ENCODE results near the gene CREB3L1.

The CREB3L1 gene

GRCh38 chr11:46321757-46322156, 44.3 kb downstream of the CREB3L1 start:
- DNase-seq (ENCODE audit: low read depth in 2 of 3, low spot score in 2 of 3), result no peak

- no peak for DNase-seq (ENCODE audit: low read depth in 2 of 3, low spot score in 2 of 3)
These were observed 45.3 kb downstream of the CREB3L1 start for GRCh38 chr11:46322759-46323158.

- no peak for DNase-seq (ENCODE audit: low read depth in 2 of 3, low spot score in 2 of 3)
These were observed 49.5 kb downstream of the CREB3L1 start for GRCh38 chr11:46326813-46327416.

GRCh38 chr11:46327829-46328228, 50.4 kb downstream of the CREB3L1 start:
- no peak for DNase-seq (ENCODE audit: low read depth in 2 of 3, low spot score in 2 of 3)

- no peak for DNase-seq (ENCODE audit: low read depth in 2 of 3, low spot score in 2 of 3)
These were observed 52.7 kb downstream of the CREB3L1 start for GRCh38 chr11:46330154-46330553.

- DNase-seq (ENCODE audit: low read depth in 2 of 3, low spot score in 2 of 3), result no peak
These were observed 53.3 kb downstream of the CREB3L1 start for GRCh38 chr11:46330563-46331281.

GRCh38 chr11:46331282-46331984, 54.0 kb downstream of the CREB3L1 start:
- no peak for DNase-seq (ENCODE audit: low read depth in 2 of 3, low spot score in 2 of 3)

GRCh38 chr11:46332093-46332567, 54.7 kb downstream of the CREB3L1 start:
- DNase-seq (ENCODE audit: low read depth in 2 of 3, low spot score in 2 of 3), result no peak

GRCh38 chr11:46332568-46333393, 55.3 kb downstream of the CREB3L1 start:
- DNase-seq (ENCODE audit: low read depth in 2 of 3, low spot score in 2 of 3), result no peak

- DNase-seq (ENCODE audit: low read depth in 2 of 3, low spot score in 2 of 3), result no peak
These were observed 56.0 kb downstream of the CREB3L1 start for GRCh38 chr11:46333394-46333947.

- no peak for DNase-seq (ENCODE audit: low read depth in 2 of 3, low spot score in 2 of 3)
These were observed 56.7 kb downstream of the CREB3L1 start for GRCh38 chr11:46334211-46334610.

GRCh38 chr11:46335271-46335670, 57.8 kb downstream of the CREB3L1 start:
- DNase-seq (ENCODE audit: low read depth in 2 of 3, low spot score in 2 of 3), result no peak

- no peak for DNase-seq (ENCODE audit: low read depth in 2 of 3, low spot score in 2 of 3)
These were observed 58.6 kb downstream of the CREB3L1 start for GRCh38 chr11:46335890-46336562.

- no peak for DNase-seq (ENCODE audit: low read depth in 2 of 3, low spot score in 2 of 3)
These were observed 59.2 kb downstream of the CREB3L1 start for GRCh38 chr11:46336563-46337180.

- DNase-seq (ENCODE audit: low read depth in 2 of 3, low spot score in 2 of 3), result no peak
These were observed 60.3 kb downstream of the CREB3L1 start for GRCh38 chr11:46337626-46338345.

GRCh38 chr11:46338636-46338987, 61.1 kb downstream of the CREB3L1 start:
- DNase-seq (ENCODE audit: low read depth in 2 of 3, low spot score in 2 of 3), result no peak

GRCh38 chr11:46338988-46339666, 61.7 kb downstream of the CREB3L1 start:
- DNase-seq (ENCODE audit: low read depth in 2 of 3, low spot score in 2 of 3), result no peak

GRCh38 chr11:46339816-46340215, 62.4 kb downstream of the CREB3L1 start:
- DNase-seq (ENCODE audit: low read depth in 2 of 3, low spot score in 2 of 3), result no peak

GRCh38 chr11:46341454-46341853, 64.0 kb downstream of the CREB3L1 start:
- no peak for DNase-seq (ENCODE audit: low read depth in 2 of 3, low spot score in 2 of 3)
